Urinary bladder (tissue), 4 donors: ENCODE measurements around the gene TRHDE. TPM values are rescaled to one million over a fixed set of nuclear protein-coding genes. Genes with fewer than 3 reads are reported as not detected.
A peak's percentile ranks its signal among the peaks of the same experiment; 100 is the strongest.

ENCODE experiments used
- DNase-seq: peaks from one replicate; pipeline ENCODE4 v3.0.0-alpha.2; 2015; ENCODE audit errors: extremely low spot score
- H3K27ac ChIP-seq: one replicate; pipeline ENCODE4 v1.5.1; 2013; ENCODE audit warnings: low read depth, mild to moderate bottlenecking, moderate library complexity
- H3K36me3 ChIP-seq: one replicate; pipeline ENCODE4 v1.6.1; 2013; ENCODE audit warnings: mild to moderate bottlenecking, moderate library complexity; ENCODE audit not compliant: insufficient read depth
- H3K4me1 ChIP-seq: one replicate; pipeline ENCODE4 v1.6.1; 2013; ENCODE audit warnings: mild to moderate bottlenecking, moderate library complexity; ENCODE audit not compliant: insufficient read depth
- H3K4me3 ChIP-seq: one replicate; pipeline ENCODE4 v1.5.1; 2013; ENCODE audit warnings: low read depth, low read length
- WGBS: extraction: QIAGEN DNeasy Blood & Tissue Kit; methylation state at CpG from one replicate; pipeline ENCODE4 v1.1.7; 2013; 5-methylcytosine and 5-hydroxymethylcytosine counted together
- polyA plus RNA-seq: library from polyadenylated mRNA; stranded (reverse); fragments of 200-250 nt; gene quantifications from one replicate; pipeline ENCODE4 v1.2.3, GENCODE V29; 2013
- total RNA-seq: library from RNA; depleted of rRNA; stranded (reverse); fragments of >200 nt; gene quantifications from one replicate; pipeline ENCODE4 v1.2.3, GENCODE V29; 2014
- donor health status: healthy with polysubstance abuse.
- donor health status: healthy.

TRHDE gene
- total and polyA plus RNA-seq, 2 donors = 1.9 to 21.4 TPM

DNA sequence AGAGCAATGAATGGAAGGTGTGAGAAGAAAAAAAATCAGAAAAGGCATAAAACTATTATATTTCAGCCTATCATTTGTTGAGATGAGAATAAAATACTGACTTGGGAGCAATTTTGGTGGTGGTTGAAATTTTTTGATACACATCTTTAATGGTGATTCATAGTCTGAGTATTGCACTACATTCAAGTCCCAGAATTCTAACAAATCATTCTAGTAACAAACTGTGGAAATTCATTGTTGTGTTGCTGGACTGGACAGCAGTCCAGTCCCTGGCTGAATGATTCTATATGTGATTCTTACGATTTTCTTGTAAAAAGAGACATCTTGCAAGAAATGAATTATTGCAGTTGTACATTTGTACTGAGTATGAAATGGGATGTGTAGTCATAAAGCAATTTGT is 268.6 kb downstream of the TRHDE start:
- Histone ChIP-seq H3K36me3 (no peaks in the 10 kb centered on the region), H3K27ac (no peak overlapping the region), H3K4me3 (no peak overlapping the region), H3K4me1 (no peaks in the 10 kb centered on the region)
- no peak for DNase-seq
- WGBS = 71% methylated on average over 1 of the region's 1 CpG

GRCh38 chr12:72543777-72544467 is 271.8 kb downstream of the TRHDE start:
- 64% methylated on average over 2 of the region's 2 CpGs for whole genome bisulfite sequencing
- Histone ChIP-seq H3K4me3 (no peak overlapping the region), H3K36me3 (no peaks in the 10 kb centered on the region), H3K4me1 (no peaks in the 10 kb centered on the region), H3K27ac (no peak overlapping the region)
- no peak for DNase-seq

DNA sequence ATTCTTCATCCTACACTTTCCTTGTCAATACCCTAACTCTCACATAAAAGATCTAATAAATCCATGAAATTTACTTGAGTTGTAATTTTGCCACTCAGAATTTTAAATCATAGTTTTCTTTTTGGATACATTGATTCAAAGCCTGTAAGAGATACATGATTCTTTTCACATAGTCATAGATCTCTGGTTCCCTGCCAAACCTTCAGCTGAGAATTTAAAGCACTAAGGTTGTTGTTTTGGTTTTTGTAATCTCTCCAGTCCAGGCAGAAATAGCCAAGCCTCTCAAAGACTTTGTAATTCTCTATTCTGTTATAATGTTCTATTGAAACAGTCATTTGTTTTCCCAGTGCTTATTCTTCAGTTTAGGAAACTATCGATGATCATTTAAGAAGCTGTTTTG is 273.9 kb downstream of the TRHDE start:
- DNase-seq = no peak
- whole genome bisulfite sequencing = 65% methylated on average over 1 of the region's 1 CpG

GRCh38 chr12:72547573-72547972 is 275.4 kb downstream of the TRHDE start:
- Histone ChIP-seq H3K4me3 (no peak overlapping the region), H3K36me3 (no peaks in the 10 kb centered on the region)
- DNase-seq = no peak

More for the DNA sequence above, 273.9 kb downstream of the TRHDE start:
- no peak overlapping the region for H3K4me3 ChIP-seq
- H3K36me3 ChIP-seq = no peaks in the 10 kb centered on the region
- H3K4me1 ChIP-seq = no peaks in the 10 kb centered on the region
- no peak overlapping the region for H3K27ac ChIP-seq

DNA sequence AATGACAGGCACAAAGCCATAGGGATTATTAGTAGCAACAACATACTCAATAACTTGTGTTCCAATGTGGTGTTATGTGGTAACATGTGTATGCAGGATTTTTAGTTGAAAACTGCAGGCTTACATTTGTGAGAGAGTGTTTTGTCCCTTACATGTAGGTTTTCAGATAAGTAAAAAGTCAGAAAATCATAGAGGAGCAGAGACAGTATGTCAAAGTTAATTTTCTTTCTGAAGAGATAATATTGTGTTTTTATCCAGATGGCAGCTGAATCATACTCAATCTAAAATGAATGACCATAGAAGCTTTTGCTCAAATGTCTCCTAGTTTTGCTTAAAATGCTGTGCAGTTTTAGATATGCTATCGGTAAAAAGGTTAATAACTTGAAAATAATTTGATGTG is 277.0 kb downstream of the TRHDE start:
- H3K36me3 ChIP-seq = no peaks in the 10 kb centered on the region
- 97% methylated on average over 1 of the region's 1 CpG for WGBS
- DNase-seq = no peak
- no peaks in the 10 kb centered on the region for H3K4me1 ChIP-seq
- no peak overlapping the region for H3K27ac ChIP-seq
- no peak overlapping the region for H3K4me3 ChIP-seq

More at GRCh38 chr12:72547573-72547972, 275.4 kb downstream of the TRHDE start:
- no peaks in the 10 kb centered on the region for H3K4me1 ChIP-seq
- no peak overlapping the region for H3K27ac ChIP-seq

- DNase-seq = peak; percentile 15
- Histone ChIP-seq H3K4me1 (no peaks in the 10 kb centered on the region), H3K36me3 (no peaks in the 10 kb centered on the region), H3K4me3 (no peak overlapping the region), H3K27ac (no peak overlapping the region)
- WGBS = 38% methylated on average over 4 of the region's 4 CpGs
These were observed 288.0 kb downstream of the TRHDE start for GRCh38 chr12:72560003-72560769.

DNA sequence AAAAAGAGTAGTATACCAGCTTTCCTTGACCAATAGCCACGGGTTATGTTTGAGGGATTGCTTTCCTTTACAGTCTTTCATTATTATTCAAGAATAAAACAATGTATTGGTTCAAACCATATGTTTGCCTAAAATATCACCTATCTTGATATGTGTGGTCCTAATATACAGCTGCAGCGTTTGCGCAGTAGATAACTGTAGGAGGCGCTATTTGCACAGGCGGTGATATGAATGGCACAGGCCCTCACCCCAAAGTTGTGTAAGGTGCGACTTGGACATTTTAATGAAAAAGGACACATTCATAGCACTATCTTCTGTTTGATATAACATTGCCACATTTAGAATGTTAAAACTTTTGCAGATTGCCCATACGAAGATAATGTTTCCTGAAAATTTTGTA is 298.4 kb downstream of the TRHDE start:
- no peak overlapping the region for H3K27ac ChIP-seq
- no peaks in the 10 kb centered on the region for H3K4me1 ChIP-seq
- H3K36me3 ChIP-seq = no peaks in the 10 kb centered on the region
- 70% methylated on average over 7 of the region's 7 CpGs for WGBS
- DNase-seq = no peak
- H3K4me3 ChIP-seq = no peak overlapping the region

- Histone ChIP-seq H3K4me1 (no peaks in the 10 kb centered on the region), H3K4me3 (no peak overlapping the region), H3K36me3 (no peaks in the 10 kb centered on the region), H3K27ac (no peak overlapping the region)
- no peak for DNase-seq
- 91% methylated on average over 2 of the region's 2 CpGs for WGBS
These were observed 302.0 kb downstream of the TRHDE start for GRCh38 chr12:72574138-72574537.

GRCh38 chr12:72578327-72578726 is 306.2 kb downstream of the TRHDE start:
- Histone ChIP-seq H3K4me1 (no peaks in the 10 kb centered on the region), H3K27ac (no peak overlapping the region), H3K36me3 (no peaks in the 10 kb centered on the region), H3K4me3 (no peak overlapping the region)
- WGBS = 85% methylated on average over 3 of the region's 3 CpGs
- no peak for DNase-seq

- H3K36me3 ChIP-seq = no peaks in the 10 kb centered on the region
- no peak overlapping the region for H3K4me3 ChIP-seq
- DNase-seq = no peak
- H3K27ac ChIP-seq = no peak overlapping the region
- WGBS = 63% methylated on average over 3 of the region's 3 CpGs
- H3K4me1 ChIP-seq = no peaks in the 10 kb centered on the region
These were observed 314.3 kb downstream of the TRHDE start for GRCh38 chr12:72586456-72586855.

DNA sequence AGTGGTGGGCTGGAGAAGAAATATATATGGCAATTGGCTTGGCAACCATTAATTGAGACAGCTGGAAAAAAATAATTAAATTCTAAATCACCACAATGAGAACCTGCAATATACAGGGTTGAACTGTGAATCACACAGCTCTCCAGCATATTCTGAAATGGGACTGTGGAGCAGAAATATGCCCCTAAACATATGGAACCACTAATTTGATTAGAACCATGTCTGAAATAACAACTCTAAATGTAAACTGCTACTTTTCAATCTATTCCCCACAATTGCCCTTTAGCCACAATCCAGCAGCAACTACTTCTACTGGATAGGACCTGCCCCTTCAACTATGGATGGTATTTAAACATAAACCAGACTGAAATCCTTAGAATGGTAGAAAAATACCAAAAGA is 330.4 kb downstream of the TRHDE start:
- H3K36me3 ChIP-seq = no peaks in the 10 kb centered on the region
- no peak for DNase-seq
- no peak overlapping the region for H3K4me3 ChIP-seq
- no peak overlapping the region for H3K27ac ChIP-seq
- H3K4me1 ChIP-seq = no peaks in the 10 kb centered on the region

GRCh38 chr12:72605975-72606374 is 333.8 kb downstream of the TRHDE start:
- no peak for DNase-seq
- H3K4me3 ChIP-seq = no peak overlapping the region
- no peaks in the 10 kb centered on the region for H3K36me3 ChIP-seq
- 48% methylated on average over 2 of the region's 2 CpGs for WGBS
- H3K27ac ChIP-seq = no peak overlapping the region
- H3K4me1 ChIP-seq = no peaks in the 10 kb centered on the region

GRCh38 chr12:72610342-72610741 is 338.2 kb downstream of the TRHDE start:
- no peaks in the 10 kb centered on the region for H3K36me3 ChIP-seq
- 76% methylated on average over 10 of the region's 10 CpGs for WGBS
- H3K27ac ChIP-seq = no peak overlapping the region
- no peak for DNase-seq
- no peak overlapping the region for H3K4me3 ChIP-seq
- H3K4me1 ChIP-seq = no peaks in the 10 kb centered on the region

DNA sequence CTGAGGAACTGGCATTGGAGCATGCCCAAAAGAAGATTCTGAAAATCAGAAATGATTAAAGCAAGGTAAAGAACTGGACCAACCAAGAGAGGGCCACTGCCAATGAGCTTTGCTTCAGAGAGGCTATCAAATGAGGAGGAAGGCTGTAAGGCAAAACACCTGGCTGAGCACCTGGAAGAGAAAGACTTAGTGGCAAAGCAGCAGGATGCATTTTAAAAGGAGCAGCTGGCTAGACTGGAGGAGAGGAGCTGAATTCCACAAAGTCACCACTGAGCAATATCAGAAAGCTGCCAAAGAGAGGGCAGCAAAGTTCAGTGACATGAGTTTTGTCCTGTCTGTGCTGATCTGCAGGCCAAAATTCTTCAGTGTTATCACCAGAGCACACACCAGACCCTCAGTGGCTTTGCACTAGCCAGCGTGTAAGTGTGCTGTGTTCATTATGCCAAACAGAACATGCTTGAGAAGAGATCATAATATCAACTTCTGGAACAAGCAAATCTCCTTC is 338.7 kb downstream of the TRHDE start:
- H3K4me3 ChIP-seq = no peak overlapping the region
- H3K27ac ChIP-seq = no peak overlapping the region
- no peak for DNase-seq
- no peaks in the 10 kb centered on the region for H3K4me1 ChIP-seq
- 68% methylated on average over 1 of the region's 1 CpG for WGBS
- H3K36me3 ChIP-seq = no peaks in the 10 kb centered on the region
